Neural cell (in vitro differentiated cells): Measurements from ENCODE around the gene NCEH1. TPM values are rescaled to one million over a fixed set of nuclear protein-coding genes. Genes with fewer than 3 reads are reported as not detected.

Experiments
- H2AFZ ChIP-seq: fragments of 200-600, 300-800 bp; sonication (generic), shearing (Covaris generic); 2 replicates; pipeline ENCODE4 v1.6.0; 2014; ENCODE audit warnings: low read depth, mild to moderate bottlenecking, antibody characterized with exemption, low read length, moderate library complexity
- H3F3A ChIP-seq: fragments of 200-600 bp; shearing (Covaris generic); 2 replicates; pipeline ENCODE4 v1.6.1; 2016; ENCODE audit warnings: mild to moderate bottlenecking, moderate library complexity, mixed read lengths, antibody characterized with exemption, low read length; ENCODE audit not compliant: insufficient read depth, poor library complexity, severe bottlenecking
- H3K27ac ChIP-seq: fragments of 200-600, 300-800 bp; sonication (generic), shearing (Covaris generic); 2 replicates; pipeline ENCODE4 v1.5.1; 2014; ENCODE audit warnings: mild to moderate bottlenecking, low read length, moderate library complexity
- H3K27me3 ChIP-seq: fragments of 300-800, 200-600 bp; sonication (generic), shearing (Covaris generic); 2 replicates; pipeline ENCODE4 v1.6.0; 2014; ENCODE audit warnings: mild to moderate bottlenecking, low read depth, low read length, moderate library complexity; ENCODE audit not compliant: insufficient read depth
- H3K36me3 ChIP-seq: fragments of 300-800, 200-600 bp; sonication (generic), shearing (Covaris generic); 2 replicates; pipeline ENCODE4 v1.5.1; 2014; ENCODE audit warnings: mild to moderate bottlenecking, antibody characterized with exemption, low read length, moderate library complexity; ENCODE audit not compliant: insufficient read depth
- H3K4me2 ChIP-seq: fragments of 300-800, 200-600 bp; sonication (generic), shearing (Covaris generic); 2 replicates; pipeline ENCODE4 v1.6.0; 2014; ENCODE audit warnings: mild to moderate bottlenecking, low read length
- H3K4me3 ChIP-seq: fragments of 300-800, 200-600 bp; sonication (generic), shearing (Covaris generic); 2 replicates; pipeline ENCODE4 v1.5.1; 2014; ENCODE audit warnings: mild to moderate bottlenecking, low read length, moderate library complexity
- H3K79me2 ChIP-seq: fragments of 200-600 bp; shearing (Covaris generic); replicated peaks from 2 replicates; pipeline ENCODE4 v1.6.0; 2014; ENCODE audit warnings: mild to moderate bottlenecking, low read length, moderate library complexity; ENCODE audit not compliant: insufficient read depth
- H3K9ac ChIP-seq: fragments of 300-800, 200-600 bp; sonication (generic), shearing (Covaris generic); 2 replicates; pipeline ENCODE4 v1.6.1; 2016; ENCODE audit warnings: mild to moderate bottlenecking, low read length, mixed read lengths
- H3K9me2 ChIP-seq: fragments of 200-600 bp; shearing (Covaris generic); 2 replicates; pipeline ENCODE4 v1.6.1; 2016; ENCODE audit warnings: mild to moderate bottlenecking, low read length, mixed read lengths; ENCODE audit not compliant: insufficient read depth
- H3K9me3 ChIP-seq: fragments of 200-600, 300-800 bp; sonication (generic), shearing (Covaris generic); 2 replicates; pipeline ENCODE4 v1.6.1; 2016; ENCODE audit warnings: mild to moderate bottlenecking, mixed run types, low read length, moderate library complexity, mixed read lengths
- H4K20me1 ChIP-seq: fragments of 200-600 bp; shearing (Covaris generic); 2 replicates; pipeline ENCODE4 v1.6.1; 2016; ENCODE audit warnings: mild to moderate bottlenecking, mixed run types; ENCODE audit not compliant: insufficient read depth
- EP300 ChIP-seq: fragments of 450-650 bp; conservative IDR thresholded peaks from 2 replicates; pipeline ENCODE4 v1.6.1; 2014; ENCODE audit warnings: antibody characterized with exemption, mild to moderate bottlenecking, moderate library complexity; ENCODE audit not compliant: poor library complexity, severe bottlenecking
- EZH2 ChIP-seq: fragments of 200-600, 300-800 bp; shearing (Covaris generic), sonication (generic); IDR thresholded peaks from 2 replicates; pipeline ENCODE4 v1.6.1; 2014; ENCODE audit warnings: antibody characterized with exemption, low read length, borderline replicate concordance, mild to moderate bottlenecking; ENCODE audit not compliant: insufficient read depth, poor library complexity, severe bottlenecking
- MXI1 ChIP-seq: fragments of 450-650 bp; conservative IDR thresholded peaks from 2 replicates; pipeline ENCODE4 v1.6.1; 2014; ENCODE audit warnings: antibody characterized with exemption, mild to moderate bottlenecking; ENCODE audit not compliant: poor library complexity, severe bottlenecking
- POLR2AphosphoS5 ChIP-seq: IDR thresholded peaks from 2 replicates; pipeline ENCODE4 v1.6.1; 2012
- RAD21 ChIP-seq: fragments of 450-650 bp; conservative IDR thresholded peaks from 2 replicates; pipeline ENCODE4 v1.6.1; 2014; ENCODE audit warnings: antibody characterized with exemption, mild to moderate bottlenecking, moderate library complexity
- SMC3 ChIP-seq: fragments of 450-650 bp; conservative IDR thresholded peaks from 2 replicates; pipeline ENCODE4 v1.6.1; 2014; ENCODE audit warnings: antibody characterized with exemption, mild to moderate bottlenecking, moderate library complexity; ENCODE audit not compliant: poor library complexity
- TAF1 ChIP-seq: IDR thresholded peaks from 2 replicates; pipeline ENCODE4 v1.6.1; 2012; ENCODE audit warnings: low read depth
- polyA plus RNA-seq: library from polyadenylated mRNA; depleted of rRNA; stranded (reverse); fragments of >200 nt; gene quantifications from 2 replicates; pipeline ENCODE4 v1.2.3, GENCODE V29; 2014
- TF ChIP-seq, protein P1 (sequence below): fragments of 450-650 bp; IDR thresholded peaks from 2 replicates; pipeline ENCODE4 v1.5.1; 2014; ENCODE audit warnings: antibody characterized with exemption, mild to moderate bottlenecking, moderate library complexity; ENCODE audit not compliant: poor library complexity, severe bottlenecking
- TF ChIP-seq, protein P2 (sequence below): IDR thresholded peaks from 2 replicates; pipeline ENCODE4 v1.6.1; 2012; ENCODE audit warnings: borderline replicate concordance

The NCEH1 gene
- polyA plus RNA-seq, 1 donor from 2014 or later, result 2.1 TPM

DNA sequence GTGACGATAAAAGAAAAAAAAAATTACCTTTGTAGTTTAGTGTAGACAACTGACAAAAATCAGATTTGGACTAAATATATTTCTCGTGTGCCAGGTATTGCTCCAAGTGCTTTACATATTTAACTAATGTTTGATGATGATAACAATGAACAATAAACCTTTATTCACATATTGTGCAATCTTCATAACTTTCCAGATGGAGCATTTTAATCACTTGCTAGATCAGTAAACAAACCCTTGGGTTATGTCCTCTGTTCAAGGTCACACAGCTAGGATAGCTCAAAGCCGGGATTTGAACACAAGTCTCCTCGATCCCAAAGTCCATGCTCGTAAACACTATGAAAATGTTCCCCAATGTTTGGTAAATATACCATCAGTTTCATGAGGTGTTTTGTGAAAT is 14.5 kb downstream of the NCEH1 start:
- no peaks in the 10 kb centered on the region for H3K9me2 ChIP-seq
- H4K20me1 ChIP-seq, result no peaks in the 10 kb centered on the region
- no peak overlapping the region for H3K27ac ChIP-seq
- no peaks in the 10 kb centered on the region for H3K27me3 ChIP-seq
- H3K4me2 ChIP-seq, result no peak overlapping the region
- no peak for TF ChIP-seq SMC3
- TF ChIP-seq EP300, result no peak
- TF ChIP-seq, protein P1, sequence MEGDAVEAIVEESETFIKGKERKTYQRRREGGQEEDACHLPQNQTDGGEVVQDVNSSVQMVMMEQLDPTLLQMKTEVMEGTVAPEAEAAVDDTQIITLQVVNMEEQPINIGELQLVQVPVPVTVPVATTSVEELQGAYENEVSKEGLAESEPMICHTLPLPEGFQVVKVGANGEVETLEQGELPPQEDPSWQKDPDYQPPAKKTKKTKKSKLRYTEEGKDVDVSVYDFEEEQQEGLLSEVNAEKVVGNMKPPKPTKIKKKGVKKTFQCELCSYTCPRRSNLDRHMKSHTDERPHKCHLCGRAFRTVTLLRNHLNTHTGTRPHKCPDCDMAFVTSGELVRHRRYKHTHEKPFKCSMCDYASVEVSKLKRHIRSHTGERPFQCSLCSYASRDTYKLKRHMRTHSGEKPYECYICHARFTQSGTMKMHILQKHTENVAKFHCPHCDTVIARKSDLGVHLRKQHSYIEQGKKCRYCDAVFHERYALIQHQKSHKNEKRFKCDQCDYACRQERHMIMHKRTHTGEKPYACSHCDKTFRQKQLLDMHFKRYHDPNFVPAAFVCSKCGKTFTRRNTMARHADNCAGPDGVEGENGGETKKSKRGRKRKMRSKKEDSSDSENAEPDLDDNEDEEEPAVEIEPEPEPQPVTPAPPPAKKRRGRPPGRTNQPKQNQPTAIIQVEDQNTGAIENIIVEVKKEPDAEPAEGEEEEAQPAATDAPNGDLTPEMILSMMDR, result no peak
- TF ChIP-seq, protein P2, sequence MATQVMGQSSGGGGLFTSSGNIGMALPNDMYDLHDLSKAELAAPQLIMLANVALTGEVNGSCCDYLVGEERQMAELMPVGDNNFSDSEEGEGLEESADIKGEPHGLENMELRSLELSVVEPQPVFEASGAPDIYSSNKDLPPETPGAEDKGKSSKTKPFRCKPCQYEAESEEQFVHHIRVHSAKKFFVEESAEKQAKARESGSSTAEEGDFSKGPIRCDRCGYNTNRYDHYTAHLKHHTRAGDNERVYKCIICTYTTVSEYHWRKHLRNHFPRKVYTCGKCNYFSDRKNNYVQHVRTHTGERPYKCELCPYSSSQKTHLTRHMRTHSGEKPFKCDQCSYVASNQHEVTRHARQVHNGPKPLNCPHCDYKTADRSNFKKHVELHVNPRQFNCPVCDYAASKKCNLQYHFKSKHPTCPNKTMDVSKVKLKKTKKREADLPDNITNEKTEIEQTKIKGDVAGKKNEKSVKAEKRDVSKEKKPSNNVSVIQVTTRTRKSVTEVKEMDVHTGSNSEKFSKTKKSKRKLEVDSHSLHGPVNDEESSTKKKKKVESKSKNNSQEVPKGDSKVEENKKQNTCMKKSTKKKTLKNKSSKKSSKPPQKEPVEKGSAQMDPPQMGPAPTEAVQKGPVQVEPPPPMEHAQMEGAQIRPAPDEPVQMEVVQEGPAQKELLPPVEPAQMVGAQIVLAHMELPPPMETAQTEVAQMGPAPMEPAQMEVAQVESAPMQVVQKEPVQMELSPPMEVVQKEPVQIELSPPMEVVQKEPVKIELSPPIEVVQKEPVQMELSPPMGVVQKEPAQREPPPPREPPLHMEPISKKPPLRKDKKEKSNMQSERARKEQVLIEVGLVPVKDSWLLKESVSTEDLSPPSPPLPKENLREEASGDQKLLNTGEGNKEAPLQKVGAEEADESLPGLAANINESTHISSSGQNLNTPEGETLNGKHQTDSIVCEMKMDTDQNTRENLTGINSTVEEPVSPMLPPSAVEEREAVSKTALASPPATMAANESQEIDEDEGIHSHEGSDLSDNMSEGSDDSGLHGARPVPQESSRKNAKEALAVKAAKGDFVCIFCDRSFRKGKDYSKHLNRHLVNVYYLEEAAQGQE, result no peak
- TF ChIP-seq TAF1, result no peak
- no peak for TF ChIP-seq POLR2AphosphoS5
- TF ChIP-seq MXI1, result no peak
- TF ChIP-seq EZH2, result no peak
- TF ChIP-seq RAD21, result no peak
- H3K9me3 ChIP-seq, result no peaks in the 10 kb centered on the region
- H2AFZ ChIP-seq, result no peak overlapping the region
- no peaks in the 10 kb centered on the region for H3K79me2 ChIP-seq
- no peaks in the 10 kb centered on the region for H3F3A ChIP-seq
- no peak overlapping the region for H3K4me3 ChIP-seq
- H3K36me3 ChIP-seq, result no peaks in the 10 kb centered on the region
- no peak overlapping the region for H3K9ac ChIP-seq

DNA sequence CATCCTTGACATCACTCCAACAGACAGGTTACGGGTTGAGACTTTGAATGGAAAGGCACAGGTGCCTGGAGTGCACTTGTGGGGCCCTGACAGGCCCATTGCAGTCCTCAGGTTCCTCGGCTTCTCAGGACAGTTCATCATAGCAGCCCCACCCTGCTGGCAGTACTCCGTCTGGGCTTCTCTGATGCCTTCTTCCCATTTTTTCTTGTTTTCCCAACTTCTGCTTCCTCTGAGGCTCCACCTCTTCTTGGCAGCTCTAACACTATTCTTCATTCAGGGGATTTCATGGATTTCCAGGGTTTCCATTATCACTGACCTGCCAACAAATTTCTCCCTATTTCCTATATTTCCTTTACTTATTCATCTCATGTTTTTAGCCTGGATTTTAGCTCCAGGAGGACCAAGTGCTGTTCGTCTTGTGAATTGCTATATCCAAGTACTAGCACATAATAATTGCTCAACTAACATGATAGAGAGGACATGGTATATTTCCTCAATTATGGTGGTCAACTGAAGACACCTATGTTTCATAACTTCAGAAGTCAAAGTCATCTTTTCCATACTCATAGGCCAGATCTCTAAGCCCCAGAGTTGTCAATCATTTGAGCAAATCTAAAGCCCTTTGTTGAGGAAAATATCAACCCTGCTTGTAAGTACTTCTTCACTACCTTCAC is 16.2 kb downstream of the NCEH1 start:
- H3F3A ChIP-seq, result no peaks in the 10 kb centered on the region
- no peak overlapping the region for H3K27ac ChIP-seq
- H3K79me2 ChIP-seq, result no peaks in the 10 kb centered on the region
- TF ChIP-seq MXI1, result no peak
- TF ChIP-seq EZH2, result no peak
- no peak for TF ChIP-seq EP300
- no peak for TF ChIP-seq TAF1
- TF ChIP-seq SMC3, result no peak
- TF ChIP-seq, protein P2, result no peak
- TF ChIP-seq, protein P1, result no peak
- no peak overlapping the region for H3K9ac ChIP-seq
- H2AFZ ChIP-seq, result no peak overlapping the region
- H3K27me3 ChIP-seq, result no peaks in the 10 kb centered on the region
- no peak overlapping the region for H3K4me3 ChIP-seq
- H3K9me2 ChIP-seq, result no peaks in the 10 kb centered on the region
- no peaks in the 10 kb centered on the region for H3K9me3 ChIP-seq
- no peak overlapping the region for H3K4me2 ChIP-seq
- no peaks in the 10 kb centered on the region for H4K20me1 ChIP-seq
- no peaks in the 10 kb centered on the region for H3K36me3 ChIP-seq
